GM19240 (cell line): ENCODE data around the gene CHIC2.
"Not testable (repeated sequence)": the region's sequence is repeated elsewhere in the genome, so short reads cannot be mapped to it uniquely, and the experiment has no call there.

ENCODE experiments used
- DNase-seq: peaks from one replicate; pipeline ENCODE4 v3.0.0; 2011; ENCODE audit warnings: low spot score; ENCODE audit not compliant: insufficient read length

The CHIC2 gene

GRCh38 chr4:54061873-54062272 is 2.5 kb downstream of the CHIC2 start:
- DNase-seq = no peak

DNA sequence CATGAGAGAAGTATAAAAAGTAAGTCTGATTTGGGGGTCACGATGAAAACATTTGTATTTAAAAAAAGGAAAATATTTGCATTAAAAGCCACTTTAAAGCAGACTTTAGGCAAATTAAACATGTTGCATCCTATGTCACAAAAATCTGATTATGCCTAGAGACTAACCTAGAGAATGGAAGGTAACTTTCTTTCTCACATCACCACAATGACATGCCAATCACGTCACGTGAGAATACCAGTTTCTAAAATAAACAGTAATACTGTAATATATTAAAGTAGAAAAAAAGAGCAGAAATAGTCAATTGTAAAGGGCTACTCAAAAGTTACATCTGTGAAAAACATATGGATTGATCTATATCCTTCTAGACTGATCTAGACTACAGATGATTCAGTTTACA is 3.3 kb downstream of the CHIC2 start:
- no peak for DNase-seq

GRCh38 chr4:54060116-54060515 is 4.3 kb downstream of the CHIC2 start:
- no peak for DNase-seq

DNA sequence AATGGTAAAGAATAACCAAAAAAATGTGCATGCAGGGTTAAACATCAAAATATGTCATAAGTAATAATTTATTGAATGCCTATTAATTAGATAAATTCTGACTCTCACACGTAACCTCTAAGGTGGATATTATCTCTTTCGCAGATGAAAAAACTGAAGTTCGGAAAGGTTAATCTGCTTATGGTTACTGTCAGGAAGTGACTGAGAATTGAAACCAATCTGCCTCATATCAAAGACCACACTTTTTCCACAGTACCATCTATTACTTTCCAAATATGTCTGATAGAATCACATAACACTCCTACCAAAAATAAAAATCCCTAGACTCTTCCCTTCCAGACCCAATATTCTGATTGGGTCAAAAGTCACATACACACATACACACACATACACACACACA is 6.2 kb downstream of the CHIC2 start:
- DNase-seq = no peak

DNA sequence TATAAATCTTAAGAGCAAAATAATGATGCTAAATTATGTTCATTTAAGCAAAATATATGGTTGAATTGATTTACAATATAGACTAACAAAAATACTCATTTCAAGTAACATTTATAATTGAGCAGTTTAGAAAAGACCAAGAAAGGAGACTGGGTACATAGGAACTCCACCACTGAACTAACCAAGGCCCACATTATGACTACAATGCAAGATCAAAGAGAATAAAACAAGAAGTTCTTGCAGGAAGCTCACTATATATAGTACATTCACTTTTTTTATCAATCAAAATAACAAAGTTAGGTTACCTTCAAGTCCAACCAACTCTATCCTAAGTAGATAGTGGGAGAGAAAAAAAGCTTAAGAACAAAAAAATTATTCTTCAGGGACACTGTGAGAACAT is 8.0 kb downstream of the CHIC2 start:
- no peak for DNase-seq

GRCh38 chr4:54055494-54055893 is 8.9 kb downstream of the CHIC2 start:
- DNase-seq = no peak

DNA sequence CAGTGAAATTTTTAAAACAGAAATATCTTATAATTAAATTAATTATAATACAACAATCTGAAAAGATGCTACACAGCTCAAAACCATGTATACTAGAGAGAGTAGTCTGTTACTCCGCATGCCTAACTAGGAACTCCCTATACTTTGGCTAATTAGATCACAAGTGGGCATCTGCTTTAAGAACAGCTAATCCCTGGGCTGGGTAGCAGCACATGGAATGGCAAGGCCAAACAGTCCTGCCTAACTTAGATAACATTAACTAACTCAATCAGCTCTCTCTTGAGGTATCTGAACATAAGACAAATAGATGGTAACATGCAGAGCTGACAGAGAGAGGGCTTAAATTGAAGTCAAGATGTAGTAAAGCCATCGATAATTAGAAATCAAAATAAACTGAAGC is 9.9 kb downstream of the CHIC2 start:
- DNase-seq = no peak

- DNase-seq = not testable (repeated sequence)
Observed at GRCh38 chr4:54053322-54053721, 11.1 kb downstream of the CHIC2 start.

DNA sequence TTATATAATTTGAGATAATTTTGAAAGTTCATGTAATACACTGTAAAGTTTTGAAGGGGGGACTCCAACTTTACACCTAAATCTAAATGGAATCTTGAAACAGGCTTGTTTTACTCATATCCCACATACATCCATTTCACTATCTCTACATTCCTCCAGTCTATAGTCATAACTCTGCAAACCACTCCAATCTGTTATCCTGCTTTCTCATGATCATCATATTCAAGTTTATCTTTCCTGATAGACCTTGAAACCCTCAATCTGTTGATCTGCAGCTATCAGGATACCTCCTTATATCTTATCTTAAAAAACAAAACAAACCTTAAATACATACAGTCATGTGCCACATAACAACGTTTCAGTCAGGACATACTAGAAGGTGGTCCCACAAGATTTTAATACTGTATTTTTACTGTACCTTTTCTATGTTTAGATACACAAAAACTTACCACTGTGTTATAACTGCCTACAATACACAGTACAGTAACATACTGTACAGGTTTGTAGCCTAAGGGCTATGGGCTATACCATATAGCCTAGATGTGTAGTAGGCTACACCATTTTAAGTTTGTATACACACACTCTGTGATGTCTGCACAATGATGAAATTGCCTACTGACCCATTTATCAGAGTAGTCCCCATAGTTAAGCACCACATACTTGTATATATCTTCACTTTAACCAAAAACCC is 14.0 kb downstream of the CHIC2 start:
- no peak for DNase-seq

DNA sequence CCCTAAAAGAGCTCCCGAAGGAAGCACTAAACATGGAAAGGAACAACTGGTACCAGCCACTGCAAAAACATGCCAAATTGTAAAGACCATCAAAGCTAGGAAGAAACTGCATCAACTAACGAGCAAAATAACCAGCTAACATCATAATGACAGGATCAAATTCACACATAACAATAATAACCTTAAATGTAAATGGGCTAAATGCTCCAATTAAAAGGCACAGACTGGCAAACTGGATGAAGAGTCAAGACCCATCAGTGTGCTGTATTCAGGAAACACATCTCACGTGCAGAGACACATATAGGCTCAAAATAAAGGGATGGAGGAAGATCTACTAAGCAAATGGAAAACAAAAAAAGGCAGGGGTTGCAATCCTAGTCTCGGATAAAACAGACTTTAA is 20.8 kb downstream of the CHIC2 start:
- not testable (repeated sequence) for DNase-seq

DNA sequence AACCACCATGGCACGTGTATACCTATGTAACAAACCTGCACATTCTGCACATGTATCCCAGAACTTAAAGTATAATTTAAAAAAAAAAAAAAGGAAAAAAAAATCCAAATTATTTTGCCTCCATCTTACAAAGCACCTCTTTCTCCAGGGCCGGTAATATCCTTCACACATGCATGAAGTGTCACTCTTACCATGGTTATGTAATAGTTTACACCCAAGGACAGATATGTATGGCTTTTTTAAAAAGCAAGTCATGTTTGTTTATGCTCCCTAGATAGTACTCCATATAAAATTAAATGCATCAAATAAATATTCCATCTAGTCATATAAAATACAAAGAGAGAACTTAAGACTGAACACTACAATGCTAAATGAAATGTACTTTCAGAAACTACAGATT is 22.5 kb downstream of the CHIC2 start:
- DNase-seq = no peak

GRCh38 chr4:54041100-54041499 is 23.3 kb downstream of the CHIC2 start:
- DNase-seq = no peak

- no peak for DNase-seq
Observed at GRCh38 chr4:54038056-54038455, 26.3 kb downstream of the CHIC2 start.

- no peak for DNase-seq
Observed at GRCh38 chr4:54036184-54036583, 28.2 kb downstream of the CHIC2 start.

GRCh38 chr4:54032558-54033135 is 31.8 kb downstream of the CHIC2 start:
- DNase-seq = no peak

- DNase-seq = no peak
Observed at GRCh38 chr4:54027311-54027710, 37.1 kb downstream of the CHIC2 start.

GRCh38 chr4:54025582-54025981 is 38.8 kb downstream of the CHIC2 start:
- DNase-seq = no peak

DNA sequence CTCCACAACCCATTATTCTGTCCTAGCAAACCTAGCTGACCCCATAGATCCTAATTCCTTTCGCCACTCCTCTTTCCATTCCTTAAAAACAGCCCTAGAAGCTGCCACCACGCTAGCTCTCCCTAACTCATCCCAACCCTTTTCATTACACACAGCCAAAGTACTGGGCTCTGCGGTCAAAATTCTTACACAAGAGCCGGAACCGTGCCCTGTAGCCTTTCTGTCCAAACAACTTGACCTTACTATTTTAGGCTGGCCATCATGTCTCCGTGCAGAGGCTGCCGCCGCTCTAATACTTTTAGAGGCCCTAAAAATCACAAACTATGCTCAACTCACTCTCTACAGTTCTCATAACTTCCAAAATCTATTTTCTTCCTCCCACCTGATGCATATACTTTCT is 41.4 kb downstream of the CHIC2 start:
- not testable (repeated sequence) for DNase-seq

GRCh38 chr4:54017974-54018373 is 46.4 kb downstream of the CHIC2 start:
- DNase-seq = no peak

GRCh38 chr4:54017308-54017707 is 47.1 kb downstream of the CHIC2 start:
- no peak for DNase-seq

DNA sequence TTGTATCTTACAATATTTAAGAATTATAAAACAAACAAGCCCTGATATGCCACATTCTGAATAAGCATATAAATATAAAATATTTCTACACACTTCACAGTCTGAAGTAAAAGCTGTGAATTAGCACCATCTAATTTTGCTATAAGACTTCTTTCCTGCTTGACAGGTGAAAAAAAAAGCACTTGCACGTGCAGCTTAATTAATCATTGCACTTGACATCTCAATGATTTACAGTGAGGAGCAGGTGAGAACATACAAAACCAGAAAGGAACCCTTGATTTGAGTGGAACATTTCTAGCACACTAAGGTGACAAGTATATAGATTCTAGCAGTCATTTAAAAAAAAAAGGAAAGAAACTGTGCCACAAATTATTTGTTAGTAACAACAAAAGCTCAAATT is 47.9 kb downstream of the CHIC2 start:
- no peak for DNase-seq

DNA sequence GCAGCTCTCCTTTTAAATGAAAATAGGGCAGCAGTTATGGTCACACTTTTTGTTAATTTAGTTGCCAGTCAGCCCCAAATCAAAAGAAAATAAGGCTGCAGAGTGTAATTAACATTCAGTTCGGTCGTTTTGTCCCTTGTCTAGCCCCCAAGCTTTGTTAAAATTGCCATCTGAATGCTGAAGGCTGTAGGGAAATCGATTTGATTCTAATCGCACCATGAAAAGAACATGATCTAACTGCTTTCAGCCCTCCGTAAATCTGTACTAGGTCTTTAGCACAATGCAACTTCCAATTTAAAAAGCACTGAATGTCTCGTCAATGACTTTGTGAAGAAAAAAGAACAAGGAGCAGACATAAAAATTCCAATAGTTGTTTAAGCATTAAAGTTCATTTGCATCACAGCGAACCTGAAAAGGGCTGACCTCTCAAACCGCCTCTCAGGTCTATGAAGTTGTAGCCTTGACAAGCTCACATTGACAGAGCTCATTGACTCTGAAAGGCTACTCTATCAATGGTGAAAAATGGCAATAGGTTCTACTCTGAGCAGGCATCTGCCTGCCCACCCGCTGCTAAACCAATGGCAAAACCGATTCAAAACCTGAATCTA is 48.9 kb downstream of the CHIC2 start:
- DNase-seq = no peak

DNA sequence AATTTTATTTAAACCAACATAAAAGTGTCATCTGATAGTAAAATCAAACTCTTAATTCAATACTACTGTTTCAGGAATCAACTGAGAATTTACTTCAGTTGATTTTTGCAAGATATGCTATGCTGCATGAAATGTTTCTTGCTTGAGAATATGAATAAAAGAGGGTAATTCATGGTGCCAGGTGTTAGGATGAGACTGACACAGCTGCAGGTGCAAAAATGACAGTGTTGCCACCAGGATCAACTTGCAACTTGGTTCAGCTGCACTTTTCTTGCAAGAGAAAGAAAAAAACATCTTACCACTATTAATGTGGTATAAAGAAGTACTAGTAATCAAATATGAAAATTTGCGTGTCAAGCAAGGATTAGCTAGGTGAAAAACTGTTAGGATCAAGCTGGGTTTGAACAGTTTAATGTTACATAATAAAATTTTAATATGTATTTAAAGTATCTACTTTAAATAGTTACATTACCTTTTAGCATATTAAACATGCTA is 49.7 kb downstream of the CHIC2 start:
- no peak for DNase-seq
